H9 (cell line): ENCODE results near the gene SCAMP5. TPM values are rescaled to one million over a fixed set of nuclear protein-coding genes. Genes with fewer than 3 reads are reported as not detected.

ENCODE experiments used
- DNase-seq: peaks from one replicate; pipeline ENCODE4 v3.0.0-alpha.2; 2017
- H2AFZ ChIP-seq: one replicate; pipeline ENCODE4 v1.6.1; 2013; ENCODE audit warnings: mild to moderate bottlenecking, low read length, control low read depth, moderate library complexity
- H2AK5ac ChIP-seq: 2 replicates; pipeline ENCODE4 v1.6.1; 2013; ENCODE audit warnings: low read length, control low read depth, mixed read lengths; ENCODE audit not compliant: insufficient read length
- H2BK120ac ChIP-seq: one replicate; pipeline ENCODE4 v1.6.1; 2013; ENCODE audit warnings: low read depth, mild to moderate bottlenecking, low read length, control low read depth, inconsistent platforms; ENCODE audit not compliant: poor library complexity, severe bottlenecking
- H2BK12ac ChIP-seq: 2 replicates; pipeline ENCODE4 v1.6.1; 2013; ENCODE audit warnings: low read length, control low read depth, mixed read lengths, low read depth; ENCODE audit not compliant: insufficient read length
- H2BK15ac ChIP-seq: 2 replicates; pipeline ENCODE4 v1.6.1; 2013; ENCODE audit warnings: low read depth, low read length, control low read depth
- H2BK20ac ChIP-seq: one replicate; pipeline ENCODE4 v1.6.1; 2013; ENCODE audit warnings: low read depth, mild to moderate bottlenecking, low read length, control low read depth, inconsistent platforms; ENCODE audit not compliant: poor library complexity, severe bottlenecking
- H2BK5ac ChIP-seq: 2 replicates; pipeline ENCODE4 v1.6.1; 2013; ENCODE audit warnings: low read length, control low read depth, mixed read lengths; ENCODE audit not compliant: insufficient read length
- H3K14ac ChIP-seq: 2 replicates; pipeline ENCODE4 v1.6.1; 2013; ENCODE audit warnings: low read length, control low read depth; ENCODE audit not compliant: insufficient read depth
- H3K18ac ChIP-seq: 2 replicates; pipeline ENCODE4 v1.6.1; 2013; ENCODE audit warnings: low read depth, mild to moderate bottlenecking, mixed read lengths, low read length, control low read depth; ENCODE audit not compliant: insufficient read length
- H3K23ac ChIP-seq: 2 replicates; pipeline ENCODE4 v1.6.1; 2013; ENCODE audit warnings: low read length, control low read depth, mixed read lengths, low read depth; ENCODE audit not compliant: insufficient read length
- H3K23me2 ChIP-seq: 2 replicates; pipeline ENCODE4 v1.6.1; 2013; ENCODE audit warnings: low read depth, mild to moderate bottlenecking, mixed read lengths, low read length, control low read depth; ENCODE audit not compliant: insufficient read length, poor library complexity, severe bottlenecking
- H3K27ac ChIP-seq: 2 replicates; pipeline ENCODE4 v1.5.1; 2013; ENCODE audit warnings: low read length, control low read depth, mixed read lengths, low read depth; ENCODE audit not compliant: insufficient read length
- H3K27me3 ChIP-seq: 2 replicates; pipeline ENCODE4 v1.6.1; 2013; ENCODE audit warnings: low read length, control low read depth, inconsistent platforms; ENCODE audit not compliant: insufficient read depth
- H3K4ac ChIP-seq: 2 replicates; pipeline ENCODE4 v1.6.1; 2013; ENCODE audit warnings: low read depth, mild to moderate bottlenecking, control low read depth, inconsistent platforms, low read length, moderate library complexity
- H3K4me1 ChIP-seq: 2 replicates; pipeline ENCODE4 v1.6.1; 2013; ENCODE audit warnings: low read length, control low read depth, inconsistent platforms; ENCODE audit not compliant: insufficient read depth
- H3K4me2 ChIP-seq: 2 replicates; pipeline ENCODE4 v1.6.1; 2013; ENCODE audit warnings: low read length, control low read depth, mixed read lengths; ENCODE audit not compliant: insufficient read length, insufficient read depth
- H3K56ac ChIP-seq: 2 replicates; pipeline ENCODE4 v1.6.1; 2013; ENCODE audit warnings: low read depth, mild to moderate bottlenecking, mixed read lengths, low read length, control low read depth; ENCODE audit not compliant: insufficient read length
- H3K79me1 ChIP-seq: 2 replicates; pipeline ENCODE4 v1.6.1; 2013; ENCODE audit warnings: low read depth, mild to moderate bottlenecking, moderate library complexity, low read length, control low read depth, inconsistent platforms; ENCODE audit not compliant: insufficient read depth, poor library complexity, severe bottlenecking
- H3K79me2 ChIP-seq: 2 replicates; pipeline ENCODE4 v1.6.1; 2013; ENCODE audit warnings: low read length, control low read depth, inconsistent platforms; ENCODE audit not compliant: insufficient read depth
- H3K9ac ChIP-seq: 2 replicates; pipeline ENCODE4 v1.6.1; 2013; ENCODE audit warnings: low read length, control low read depth, mixed read lengths; ENCODE audit not compliant: insufficient read length; ENCODE audit errors: extremely low read depth
- H3K9me3 ChIP-seq: one replicate; pipeline ENCODE4 v1.6.1; 2013; ENCODE audit warnings: low read depth, low read length, inconsistent platforms; ENCODE audit not compliant: control insufficient read depth
- H3T11ph ChIP-seq: one replicate; pipeline ENCODE4 v1.6.1; 2013; ENCODE audit warnings: mild to moderate bottlenecking, low read length, control low read depth, inconsistent platforms
- H4K20me1 ChIP-seq: one replicate; pipeline ENCODE4 v1.6.1; 2013; ENCODE audit not compliant: control insufficient read depth, insufficient read length, insufficient read depth
- H4K5ac ChIP-seq: 2 replicates; pipeline ENCODE4 v1.6.1; 2013; ENCODE audit warnings: low read depth, mild to moderate bottlenecking, mixed read lengths, low read length, control low read depth; ENCODE audit not compliant: insufficient read length
- H4K8ac ChIP-seq: replicated peaks from 2 replicates; pipeline ENCODE4 v1.6.1; 2013; ENCODE audit warnings: low read length, control low read depth, mixed read lengths, low read depth; ENCODE audit not compliant: insufficient read length
- H4K91ac ChIP-seq: 2 replicates; pipeline ENCODE4 v1.6.1; 2013; ENCODE audit warnings: low read depth, mild to moderate bottlenecking, moderate library complexity, mixed read lengths, low read length, control low read depth; ENCODE audit not compliant: insufficient read length
- H3K27ac Mint-ChIP-seq, 3 experiments: 2 replicates in 2 of 3; 3 replicates in 1 of 3; pipeline ENCODE4 v1.8.0; 2020 to 2021; ENCODE audit warnings: mixed read lengths in 3 of 3, mild to moderate bottlenecking in 1 of 3, moderate library complexity in 1 of 3
- H3K27me3 Mint-ChIP-seq: 2 replicates; pipeline ENCODE4 v1.8.0; 2021; ENCODE audit warnings: low read depth, mild to moderate bottlenecking, moderate library complexity, mixed read lengths
- H3K36me3 Mint-ChIP-seq, 3 experiments: 2 replicates in 2 of 3; 3 replicates in 1 of 3; pipeline ENCODE4 v1.8.0; 2020 to 2021; ENCODE audit warnings: low read depth in 3 of 3, mixed read lengths in 3 of 3; ENCODE audit not compliant: insufficient read depth in 1 of 3
- H3K4me1 Mint-ChIP-seq, 2 experiments: 2 replicates each; pipeline ENCODE4 v1.8.0; 2020; ENCODE audit warnings: mixed read lengths in 2 of 2
- H3K4me3 Mint-ChIP-seq, 2 experiments: 2 replicates in 1 of 2; 3 replicates in 1 of 2; pipeline ENCODE4 v1.8.0; 2020 to 2021; ENCODE audit warnings: mild to moderate bottlenecking in 2 of 2, mixed read lengths in 2 of 2, moderate library complexity in 1 of 2
- H3K9me3 Mint-ChIP-seq, 2 experiments: 2 replicates in 1 of 2; 3 replicates in 1 of 2; pipeline ENCODE4 v1.8.0; 2020; ENCODE audit warnings: mild to moderate bottlenecking in 2 of 2, mixed read lengths in 2 of 2, moderate library complexity in 1 of 2
- WGBS: extraction: QIAGEN DNeasy Blood & Tissue Kit; methylation state at CpG from one replicate; pipeline ENCODE4 v1.1.7; 2013; ENCODE audit warnings: missing lambda C conversion rate, low lambda C conversion rate, mixed read lengths; ENCODE audit not compliant: insufficient read length; ENCODE audit errors: extremely low coverage; 5-methylcytosine and 5-hydroxymethylcytosine counted together
- total RNA-seq: library from RNA; stranded (reverse); gene quantifications from 2 replicates; pipeline ENCODE4 v1.2.1, GENCODE V29; 2021
- TF ChIP-seq, protein P1 (sequence below): fragments of 200-600 bp; sonication (generic); conservative IDR thresholded peaks from 3 replicates; pipeline ENCODE4 v1.8.0; 2021; ENCODE audit warnings: antibody characterized with exemption, mild to moderate bottlenecking

Gene SCAMP5
- total RNA-seq, 1 experiment from 2014 or later = 47.8 TPM

GRCh38 chr15:75023181-75023871 lies 28.0 kb downstream of the SCAMP5 start, which contains the start of gene PPCDC:
Gene PPCDC (plus strand): TSS chr15:75023590. CDS start chr15:75028319, 4,729 bp downstream.
- WGBS = no CpG with 5 or more reads among the region's 40 CpGs

More at GRCh38 chr15:75023181-75023871, 28.0 kb downstream of the SCAMP5 start, which contains the start of gene PPCDC:
- no peak within 1 kb of the TSS for H3K23ac ChIP-seq
- H3K23me2 ChIP-seq = no peaks in the 10 kb centered on the region
- peak within 1 kb of the TSS; percentile 11 for H3K56ac ChIP-seq
- peak within 1 kb of the TSS; percentile 66 for H2BK5ac ChIP-seq
- no peaks in the 10 kb centered on the region for H4K20me1 ChIP-seq
- no peaks in the 10 kb centered on the region; the same call in 1 of the 2 replicates for H3K79me2 ChIP-seq
- peaks cover 1 to 7% of the 10 kb centered on the region in 2 experiments; a peak in 3 of 4 replicates for H3K4me1 Mint-ChIP-seq
- H3K4me2 ChIP-seq = peak within 1 kb of the TSS; percentile 80
- no peaks in the 10 kb centered on the region for H3K27me3 ChIP-seq
- H3K79me1 ChIP-seq = no peaks in the 10 kb centered on the region
- peak; percentile 97 for DNase-seq
- H3K4me3 Mint-ChIP-seq = peak within 1 kb of the TSS; percentile 93 to 97
- H3K27me3 Mint-ChIP-seq = no peaks in the 10 kb centered on the region
- no peak within 1 kb of the TSS for H2AK5ac ChIP-seq
- H4K8ac ChIP-seq = no peak within 1 kb of the TSS
- no peak within 1 kb of the TSS for H2BK12ac ChIP-seq
- H3K18ac ChIP-seq = peak within 1 kb of the TSS; percentile 96
- no peak within 1 kb of the TSS for H4K91ac ChIP-seq
- no peak within 1 kb of the TSS for H3T11ph ChIP-seq
- H2BK20ac ChIP-seq = no peak within 1 kb of the TSS
- no peaks in the 10 kb centered on the region for H3K4me1 ChIP-seq
- H2BK120ac ChIP-seq = no peak within 1 kb of the TSS
- peak within 1 kb of the TSS; percentile 99 for H3K14ac ChIP-seq
- H4K5ac ChIP-seq = peak within 1 kb of the TSS; percentile 92
- H3K27ac ChIP-seq = no peak within 1 kb of the TSS
- no peak within 1 kb of the TSS; the same call in 1 of the 2 replicates for H3K4ac ChIP-seq
- H3K9me3 ChIP-seq = no peaks in the 10 kb centered on the region
- no peak within 1 kb of the TSS for H2BK15ac ChIP-seq
- H3K9me3 Mint-ChIP-seq = no peaks in the 10 kb centered on the region
- H3K36me3 Mint-ChIP-seq = peaks cover 14 to 20% (median 16%) of the 10 kb centered on the region in 3 experiments; a peak in 6 of 7 replicates
- H2AFZ ChIP-seq = no peak within 1 kb of the TSS
- H3K9ac ChIP-seq = peak within 1 kb of the TSS; percentile 99
- TF ChIP-seq, protein P1, sequence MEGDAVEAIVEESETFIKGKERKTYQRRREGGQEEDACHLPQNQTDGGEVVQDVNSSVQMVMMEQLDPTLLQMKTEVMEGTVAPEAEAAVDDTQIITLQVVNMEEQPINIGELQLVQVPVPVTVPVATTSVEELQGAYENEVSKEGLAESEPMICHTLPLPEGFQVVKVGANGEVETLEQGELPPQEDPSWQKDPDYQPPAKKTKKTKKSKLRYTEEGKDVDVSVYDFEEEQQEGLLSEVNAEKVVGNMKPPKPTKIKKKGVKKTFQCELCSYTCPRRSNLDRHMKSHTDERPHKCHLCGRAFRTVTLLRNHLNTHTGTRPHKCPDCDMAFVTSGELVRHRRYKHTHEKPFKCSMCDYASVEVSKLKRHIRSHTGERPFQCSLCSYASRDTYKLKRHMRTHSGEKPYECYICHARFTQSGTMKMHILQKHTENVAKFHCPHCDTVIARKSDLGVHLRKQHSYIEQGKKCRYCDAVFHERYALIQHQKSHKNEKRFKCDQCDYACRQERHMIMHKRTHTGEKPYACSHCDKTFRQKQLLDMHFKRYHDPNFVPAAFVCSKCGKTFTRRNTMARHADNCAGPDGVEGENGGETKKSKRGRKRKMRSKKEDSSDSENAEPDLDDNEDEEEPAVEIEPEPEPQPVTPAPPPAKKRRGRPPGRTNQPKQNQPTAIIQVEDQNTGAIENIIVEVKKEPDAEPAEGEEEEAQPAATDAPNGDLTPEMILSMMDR = no peak
- H3K27ac Mint-ChIP-seq = peak within 1 kb of the TSS; percentile 55 to 98 (median 96); a peak in 6 of 7 replicates
